Upper lobe of right lung (tissue), 1 donor: ENCODE results near the gene DPF1. TPM values are rescaled to one million over a fixed set of nuclear protein-coding genes. Genes with fewer than 3 reads are reported as not detected.
"Not testable (repeated sequence)": the region's sequence is repeated elsewhere in the genome, so short reads cannot be mapped to it uniquely, and the experiment has no call there.

ENCODE experiments used
- ATAC-seq: fragments of 200-7000 bp; cut with Tn5 transposase; one replicate; pipeline ENCODE4 v1.9.1; 2020; ENCODE audit warnings: mild to moderate bottlenecking, moderate library complexity
- DNase-seq: peaks from one replicate; pipeline ENCODE4 v3.0.0-alpha.2; 2020
- H3K27ac ChIP-seq: fragments of 200-600 bp; one replicate; pipeline ENCODE4 v1.8.0; 2022
- H3K27me3 ChIP-seq: fragments of 200-600 bp; one replicate; pipeline ENCODE4 v1.8.0; 2022; ENCODE audit warnings: mild to moderate bottlenecking
- H3K36me3 ChIP-seq: fragments of 200-600 bp; one replicate; pipeline ENCODE4 v1.8.0; 2022
- H3K4me1 ChIP-seq: fragments of 200-600 bp; one replicate; pipeline ENCODE4 v1.8.0; 2022
- H3K4me3 ChIP-seq: fragments of 200-600 bp; one replicate; pipeline ENCODE4 v1.8.0; 2022; ENCODE audit warnings: mild to moderate bottlenecking
- H3K9me3 ChIP-seq: fragments of 200-600 bp; one replicate; pipeline ENCODE4 v1.8.0; 2022
- CTCF ChIP-seq: fragments of 200-600 bp; IDR thresholded peaks from one replicate; pipeline ENCODE4 v1.8.0; 2022; ENCODE audit warnings: antibody characterized with exemption
- intact Hi-C: fragments of 100-400 bp; cut with DNase I; formaldehyde crosslinking; loops from one replicate; pipeline ENCODE4 v1.11.0; 2022
- total RNA-seq: library from RNA; stranded (reverse); fragmentation: NEBNext Ultra II Directional; extraction: Animal tissue kit (Norgen Biotek cat#: 25700); gene quantifications from one replicate; pipeline ENCODE4 v1.2.1, GENCODE V29; 2021
- donor health status: DM: no; HTN: yes; CAD: no; lungs with severe emphysema.

The DPF1 gene
- total RNA-seq, 1 donor from 2014 or later, result not detected

- Histone ChIP-seq H3K36me3 (no peaks in the 10 kb centered on the region), H3K27me3 (peaks cover 64% of the 10 kb centered on the region), H3K4me3 (no peak overlapping the region), H3K4me1 (peaks cover 8% of the 10 kb centered on the region), H3K9me3 (no peaks in the 10 kb centered on the region), H3K27ac (no peak overlapping the region)
- TF ChIP-seq CTCF, result no peak
- intact Hi-C loops, result no loop called here
- ATAC-seq, result no peak
- DNase-seq, result no peak
Observed at GRCh38 chr19:38228005-38228377, 4.0 kb upstream of the DPF1 start.

GRCh38 chr19:38227287-38228004, 3.4 kb upstream of the DPF1 start:
- Histone ChIP-seq H3K36me3 (no peaks in the 10 kb centered on the region), H3K27me3 (peaks cover 69% of the 10 kb centered on the region), H3K4me1 (peaks cover 8% of the 10 kb centered on the region), H3K9me3 (no peaks in the 10 kb centered on the region), H3K4me3 (no peak overlapping the region), H3K27ac (no peak overlapping the region)
- no peak for DNase-seq
- ATAC-seq, result no peak
- intact Hi-C loops, result no loop called here
- no peak for TF ChIP-seq CTCF

- intact Hi-C loops, H3K9me3 ChIP-seq, H3K27ac ChIP-seq, H3K4me1 ChIP-seq, ATAC-seq, H3K36me3 ChIP-seq, DNase-seq, H3K4me3 ChIP-seq: not testable (repeated sequence)
- peaks cover 85% of the 10 kb centered on the region for H3K27me3 ChIP-seq
Observed at GRCh38 chr19:38224863-38225218, 819 bp upstream of the DPF1 start.

- no peak for DNase-seq
- TF ChIP-seq CTCF, result no peak
- H3K9me3 ChIP-seq, result no peaks in the 10 kb centered on the region
- intact Hi-C loops, result no loop called here
- H3K27me3 ChIP-seq, result peaks cover 81% of the 10 kb centered on the region
- H3K4me3 ChIP-seq, result peak overlapping the region; percentile 33
- H3K36me3 ChIP-seq, result no peaks in the 10 kb centered on the region
- no peak overlapping the region for H3K27ac ChIP-seq
- H3K4me1 ChIP-seq, result peaks cover 1% of the 10 kb centered on the region
- ATAC-seq, result no peak
Observed at GRCh38 chr19:38223617-38224013, 407 bp downstream of the DPF1 start.

- H3K27me3 ChIP-seq, result peaks cover 76% of the 10 kb centered on the region
- intact Hi-C loops, result no loop called here
Observed at GRCh38 chr19:38223119-38223523, 901 bp downstream of the DPF1 start.

More at GRCh38 chr19:38223119-38223523, 901 bp downstream of the DPF1 start:
- H3K4me1 ChIP-seq, result no peaks in the 10 kb centered on the region
- DNase-seq, result no peak
- H3K27ac ChIP-seq, result no peak overlapping the region
- ATAC-seq, result no peak
- no peak for TF ChIP-seq CTCF
- H3K9me3 ChIP-seq, result no peaks in the 10 kb centered on the region
- H3K4me3 ChIP-seq, result no peak overlapping the region
- no peaks in the 10 kb centered on the region for H3K36me3 ChIP-seq
